ENCODE measurements around the gene PARD6A. TPM values are rescaled to one million over a fixed set of nuclear protein-coding genes. Genes with fewer than 3 reads are reported as not detected.
A peak's percentile ranks its signal among the peaks of the same experiment; 100 is the strongest.

Gene PARD6A
- total and polyA plus RNA-seq, 2 of the 4 experiments (the other 2 are of a cell fraction) = 0.36 to 0.55 TPM

DNA sequence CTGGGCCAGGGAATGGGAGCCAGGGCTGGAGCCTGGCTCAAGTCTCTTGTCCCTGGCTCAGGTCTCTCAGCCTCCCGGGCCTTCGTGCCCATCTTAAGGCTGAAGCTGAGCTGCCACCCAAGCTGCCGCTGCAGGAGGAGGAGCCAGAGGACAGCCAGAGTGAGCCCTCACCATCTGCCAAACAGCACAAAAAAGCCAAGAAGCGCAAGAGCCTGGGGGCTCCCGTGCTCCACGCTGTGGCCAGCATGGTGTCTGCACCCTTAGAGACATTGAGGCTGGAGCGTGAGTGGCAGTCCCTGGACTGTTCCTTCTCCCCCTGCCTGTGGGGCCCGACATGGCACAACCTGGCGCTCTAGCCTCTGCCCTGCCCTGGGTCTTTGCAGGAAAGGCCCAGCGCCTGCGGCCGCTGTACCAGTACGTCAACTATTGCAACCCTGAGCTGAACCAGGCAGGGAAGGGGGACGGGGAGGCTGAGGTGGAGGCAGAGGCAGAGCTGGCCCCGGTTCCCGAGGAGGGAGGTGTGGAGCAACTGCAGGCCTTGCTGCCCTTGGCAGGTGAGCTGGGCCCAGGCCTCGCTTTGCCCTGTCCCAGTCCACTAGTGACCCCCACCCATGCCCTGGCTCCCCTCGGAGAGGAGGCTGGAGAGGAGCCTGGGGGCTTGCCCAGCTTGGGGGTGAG is 7.2 kb downstream of the PARD6A start:
- WGBS, 2 experiments (ENCODE audit: extremely low coverage in 2 of 2, insufficient read length in 1 of 2) = 17% methylated on average over 7 of the region's 18 CpGs; no CpG with 5 or more reads in 1 of the 2 experiments
- DNase-seq (peak; percentile 89), ATAC-seq (ENCODE audit: low read depth) (peak; percentile 92)
- Histone ChIP-seq H3K4ac (ENCODE audit: low read depth, low read length) (peak overlapping the region; percentile 14), H3K27ac (ENCODE audit: insufficient read depth, low read length) (no peak overlapping the region; the same call in 1 of the 2 replicates), H3K9me1 (ENCODE audit: insufficient read depth, low read length) (no peaks in the 10 kb centered on the region), H3K56ac (ENCODE audit: extremely low read depth, insufficient read depth, low read length) (no peak overlapping the region), H3K14ac (replicated peaks; ENCODE audit: low read depth, low read length) (no peak overlapping the region), H2AK5ac (ENCODE audit: low read depth, low read length) (0 out of 2 replicates have a peak overlapping the region, but pooled peaks have one; percentile 5), H3K4me3 (ENCODE audit: insufficient read depth, low read depth, low read length) (no peak overlapping the region), H2BK120ac (ENCODE audit: low read depth, low read length) (no peak overlapping the region), H2AK9ac (replicated peaks; ENCODE audit: low read depth, low read length, poor library complexity) (peak overlapping the region; percentile 43), H3K9ac (ENCODE audit: low read depth, low read length) (no peak overlapping the region), H4K5ac (ENCODE audit: low read depth, low read length) (peak overlapping the region; percentile 3; the same call in 1 of the 2 replicates), H4K91ac (ENCODE audit: insufficient read depth, low read depth, low read length) (no peak overlapping the region), H3K27me3 (ENCODE audit: control insufficient read depth, insufficient read depth, low read length) (no peaks in the 10 kb centered on the region), H2BK5ac (ENCODE audit: low read depth, low read length, poor library complexity, severe bottlenecking) (no peak overlapping the region), H3K9me3 (ENCODE audit: control insufficient read depth, insufficient read depth, low read length) (no peaks in the 10 kb centered on the region), H3K23ac (ENCODE audit: low read depth, low read length) (no peak overlapping the region), H4K8ac (ENCODE audit: low read depth in 2 of 2, low read length in 2 of 2) (peak overlapping the region; percentile 97 to 100; a peak in 2 of 4 replicates), H2AFZ (replicated peaks; ENCODE audit: low read length, poor library complexity) (peak overlapping the region; percentile 96), H3K4me2 (ENCODE audit: low read depth, low read length) (peak overlapping the region; percentile 6; the same call in 1 of the 2 replicates), H2BK15ac (ENCODE audit: low read depth, low read length) (no peak overlapping the region), H3K79me1 (ENCODE audit: low read depth in 1 of 2, low read length in 2 of 2) (peaks cover 4 to 14% of the 10 kb centered on the region in 2 experiments; a peak in 3 of 4 replicates), H3K36me3 (ENCODE audit: control insufficient read depth, insufficient read depth, low read length) (peaks cover 1% of the 10 kb centered on the region; the same call in 1 of the 2 replicates), H3K18ac (ENCODE audit: low read depth, low read length) (no peak overlapping the region), H2BK20ac (ENCODE audit: low read depth, low read length) (no peak overlapping the region), H3K4me1 (ENCODE audit: control insufficient read depth, insufficient read depth, low read length) (peaks cover 12% of the 10 kb centered on the region), H4K20me1 (ENCODE audit: insufficient read depth, low read length) (0 out of 2 replicates have a peak, but pooled peaks cover 6% of the 10 kb centered on the region)
- ChIA-PET CTCF (interaction anchor here (0.6 to 1.9 kb wide), 8 partner anchors 12 to 150 kb away, joined by 3 to 20 read pairs (median 3); partner anchors contain the start of gene CTCF), POLR2A (ENCODE audit: unreplicated experiment) (no interaction called here)
- dilution Hi-C loops (cut with HindIII; ENCODE audit: low sequenced_read_pairs, unreplicated experiment) (no loop called here), intact Hi-C loops (cut with micrococcal nuclease) (loop anchor here (1.0 kb wide), 2 partner anchors 106 to 147 kb away; partner anchors contain the start of gene CTCF), in situ Hi-C loops (cut with MboI; ENCODE audit: low sequenced_read_pairs) (loop anchor here (10.0 kb wide), 1 partner anchor 143 kb away; the partner anchor contains the start of gene RIPOR1)
- TF ChIP-seq, protein P1, sequence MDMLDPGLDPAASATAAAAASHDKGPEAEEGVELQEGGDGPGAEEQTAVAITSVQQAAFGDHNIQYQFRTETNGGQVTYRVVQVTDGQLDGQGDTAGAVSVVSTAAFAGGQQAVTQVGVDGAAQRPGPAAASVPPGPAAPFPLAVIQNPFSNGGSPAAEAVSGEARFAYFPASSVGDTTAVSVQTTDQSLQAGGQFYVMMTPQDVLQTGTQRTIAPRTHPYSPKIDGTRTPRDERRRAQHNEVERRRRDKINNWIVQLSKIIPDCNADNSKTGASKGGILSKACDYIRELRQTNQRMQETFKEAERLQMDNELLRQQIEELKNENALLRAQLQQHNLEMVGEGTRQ (IDR thresholded peaks at IDR 0.05; ENCODE audit: low read depth, low read length) = no peak
- peak; percentile 83 for TF ChIP-seq RAD21 (IDR thresholded peaks at IDR 0.05; ENCODE audit: low read length)
- TF ChIP-seq RFX5 (IDR thresholded peaks at IDR 0.05; ENCODE audit: low read depth, low read length) = no peak
- 0 out of 2 replicates have a peak, but pooled peaks have one; percentile 64 for TF ChIP-seq MXI1 (IDR thresholded peaks at IDR 0.05; ENCODE audit: borderline replicate concordance, low read depth, low read length)
- TF ChIP-seq, protein P2, sequence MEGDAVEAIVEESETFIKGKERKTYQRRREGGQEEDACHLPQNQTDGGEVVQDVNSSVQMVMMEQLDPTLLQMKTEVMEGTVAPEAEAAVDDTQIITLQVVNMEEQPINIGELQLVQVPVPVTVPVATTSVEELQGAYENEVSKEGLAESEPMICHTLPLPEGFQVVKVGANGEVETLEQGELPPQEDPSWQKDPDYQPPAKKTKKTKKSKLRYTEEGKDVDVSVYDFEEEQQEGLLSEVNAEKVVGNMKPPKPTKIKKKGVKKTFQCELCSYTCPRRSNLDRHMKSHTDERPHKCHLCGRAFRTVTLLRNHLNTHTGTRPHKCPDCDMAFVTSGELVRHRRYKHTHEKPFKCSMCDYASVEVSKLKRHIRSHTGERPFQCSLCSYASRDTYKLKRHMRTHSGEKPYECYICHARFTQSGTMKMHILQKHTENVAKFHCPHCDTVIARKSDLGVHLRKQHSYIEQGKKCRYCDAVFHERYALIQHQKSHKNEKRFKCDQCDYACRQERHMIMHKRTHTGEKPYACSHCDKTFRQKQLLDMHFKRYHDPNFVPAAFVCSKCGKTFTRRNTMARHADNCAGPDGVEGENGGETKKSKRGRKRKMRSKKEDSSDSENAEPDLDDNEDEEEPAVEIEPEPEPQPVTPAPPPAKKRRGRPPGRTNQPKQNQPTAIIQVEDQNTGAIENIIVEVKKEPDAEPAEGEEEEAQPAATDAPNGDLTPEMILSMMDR (conservative IDR thresholded peaks at IDR 0.05; ENCODE audit: low read depth, low read length) = peak; percentile 97
- peak; percentile 62; the same call in 1 of the 2 replicates for TF ChIP-seq MAZ (IDR thresholded peaks at IDR 0.05; ENCODE audit: borderline replicate concordance, low read depth, low read length)
- peak; percentile 97 for TF ChIP-seq SMC3 (IDR thresholded peaks at IDR 0.05; ENCODE audit: low read depth, low read length)
- no TSS peak for BruUV-seq (replicated peaks)

Measured in IMR-90 (cell line).